Measurements from ENCODE around the gene MAST4.
"Not testable (repeated sequence)": the region's sequence is repeated elsewhere in the genome, so short reads cannot be mapped to it uniquely, and the experiment has no call there.

Gene MAST4

GRCh38 chr5:66694036-66694435 is 97.8 kb downstream of the MAST4 start:
- DNase-seq (ENCODE audit: insufficient read length, low spot score) (no peak), FAIRE-seq (no peak)

GRCh38 chr5:66695840-66696239 is 99.6 kb downstream of the MAST4 start:
- FAIRE-seq; DNase-seq (ENCODE audit: insufficient read length, low spot score): not testable (repeated sequence)

- DNase-seq (ENCODE audit: insufficient read length, low spot score) (no peak), FAIRE-seq (no peak)
These were observed 101.8 kb downstream of the MAST4 start for GRCh38 chr5:66697796-66698564.

- DNase-seq (ENCODE audit: insufficient read length, low spot score), result no peak
- FAIRE-seq, result no peak
These were observed 105.1 kb downstream of the MAST4 start for GRCh38 chr5:66701244-66701643.

GRCh38 chr5:66702426-66702825 is 106.2 kb downstream of the MAST4 start:
- DNase-seq (ENCODE audit: insufficient read length, low spot score), result no peak
- FAIRE-seq, result no peak

GRCh38 chr5:66704790-66705425 is 108.7 kb downstream of the MAST4 start:
- no peak for DNase-seq (ENCODE audit: insufficient read length, low spot score)
- no peak for FAIRE-seq

- DNase-seq (ENCODE audit: insufficient read length, low spot score) (no peak), FAIRE-seq (peak; percentile 44)
These were observed 112.2 kb downstream of the MAST4 start for GRCh38 chr5:66708368-66708767.

GRCh38 chr5:66710557-66711088 is 114.4 kb downstream of the MAST4 start:
- FAIRE-seq (no peak), DNase-seq (ENCODE audit: insufficient read length, low spot score) (no peak)

GRCh38 chr5:66713998-66714397 is 117.8 kb downstream of the MAST4 start:
- no peak for FAIRE-seq
- no peak for DNase-seq (ENCODE audit: insufficient read length, low spot score)

- DNase-seq (ENCODE audit: insufficient read length, low spot score) (no peak), FAIRE-seq (no peak)
These were observed 121.5 kb downstream of the MAST4 start for GRCh38 chr5:66717455-66718373.

GRCh38 chr5:66718374-66719002 is 122.3 kb downstream of the MAST4 start:
- DNase-seq (ENCODE audit: insufficient read length, low spot score) (no peak), FAIRE-seq (no peak)

- no peak for FAIRE-seq
- no peak for DNase-seq (ENCODE audit: insufficient read length, low spot score)
These were observed 124.6 kb downstream of the MAST4 start for GRCh38 chr5:66720780-66721179.

- no peak for DNase-seq (ENCODE audit: insufficient read length, low spot score)
- no peak for FAIRE-seq
These were observed 126.5 kb downstream of the MAST4 start for GRCh38 chr5:66722686-66723085.

GRCh38 chr5:66724349-66725139 is 128.4 kb downstream of the MAST4 start:
- FAIRE-seq (no peak), DNase-seq (ENCODE audit: insufficient read length, low spot score) (no peak)

GRCh38 chr5:66727630-66728029 is 131.4 kb downstream of the MAST4 start:
- DNase-seq (ENCODE audit: insufficient read length, low spot score) (no peak), FAIRE-seq (no peak)

GRCh38 chr5:66728049-66728448 is 131.9 kb downstream of the MAST4 start:
- DNase-seq (ENCODE audit: insufficient read length, low spot score), result no peak
- FAIRE-seq, result no peak

GRCh38 chr5:66737096-66737495 is 140.9 kb downstream of the MAST4 start:
- DNase-seq (ENCODE audit: insufficient read length, low spot score) (no peak), FAIRE-seq (no peak)

GRCh38 chr5:66738136-66738535 is 141.9 kb downstream of the MAST4 start:
- no peak for FAIRE-seq
- DNase-seq (ENCODE audit: insufficient read length, low spot score), result no peak

GRCh38 chr5:66739021-66739420 is 142.8 kb downstream of the MAST4 start:
- no peak for DNase-seq (ENCODE audit: insufficient read length, low spot score)
- no peak for FAIRE-seq

GRCh38 chr5:66739951-66740350 is 143.8 kb downstream of the MAST4 start:
- DNase-seq (ENCODE audit: insufficient read length, low spot score), result no peak
- FAIRE-seq, result no peak

Measured in GM19239 (cell line).